GM19239 (cell line): Measurements from ENCODE around the gene GNS.
"Not testable (repeated sequence)": the region's sequence is repeated elsewhere in the genome, so short reads cannot be mapped to it uniquely, and the experiment has no call there.

Source experiments
- DNase-seq: peaks from one replicate; pipeline ENCODE4 v3.0.0; 2011; ENCODE audit warnings: low spot score; ENCODE audit not compliant: insufficient read length
- FAIRE-seq: peaks from 2 replicates; lab custom pipeline; 2011; peaks lifted over from hg19 to GRCh38; lab: Jason Lieb, UNC

GNS gene

GRCh38 chr12:64780531-64781279, 21.5 kb upstream of the GNS start:
- FAIRE-seq, result no peak
- DNase-seq, result peak; percentile 14

DNA sequence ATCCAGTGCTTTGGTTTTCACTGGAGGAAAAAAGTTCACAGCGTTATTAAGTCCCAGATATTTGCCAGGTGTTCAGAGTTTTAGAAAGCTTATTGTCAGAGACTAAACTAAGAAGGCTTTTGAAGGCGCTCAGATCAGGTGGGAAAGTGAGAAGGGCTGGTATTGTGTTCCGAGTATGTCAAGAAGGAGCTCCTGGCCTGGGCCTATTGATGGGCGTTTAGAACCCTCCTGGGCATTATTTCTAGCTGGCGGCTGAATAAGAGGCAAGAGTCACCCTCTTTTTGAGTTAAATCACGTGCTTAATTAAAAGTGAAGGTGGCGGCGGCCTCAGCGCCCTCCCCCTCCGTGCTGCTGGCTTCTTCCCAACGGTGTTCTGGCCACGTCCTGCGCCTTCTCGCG, 20.9 kb upstream of the GNS start:
- no peak for DNase-seq
- FAIRE-seq, result peak; percentile 63

DNA sequence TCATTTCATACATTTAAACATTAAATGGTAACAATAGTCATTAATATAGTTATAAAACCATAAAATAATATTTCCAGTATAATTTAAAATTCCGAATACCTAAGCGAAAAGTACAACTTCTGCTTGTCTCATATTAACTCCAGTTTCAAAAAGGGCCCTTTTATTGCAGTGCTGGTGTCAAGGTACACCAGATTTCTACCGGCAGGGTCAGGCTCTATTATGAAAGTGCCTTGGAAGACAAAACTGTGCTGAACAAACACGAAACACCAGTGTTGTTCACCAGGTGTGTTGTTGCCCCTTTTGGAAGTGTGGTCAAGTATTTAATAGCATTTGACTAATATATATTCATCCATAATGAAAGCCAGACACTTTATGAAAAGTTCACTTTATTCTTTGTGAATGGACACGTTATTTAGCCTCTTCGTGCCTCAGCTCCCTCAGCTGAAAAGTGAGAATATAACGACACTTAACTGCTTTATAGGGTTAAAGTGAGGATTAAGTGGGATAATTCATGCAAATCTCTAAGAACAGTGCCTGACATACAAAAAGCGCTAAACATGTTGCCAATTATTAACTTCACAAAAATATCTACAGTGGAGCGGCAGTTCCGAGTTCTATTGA, 20.3 kb upstream of the GNS start:
- FAIRE-seq (no peak), DNase-seq (no peak)

DNA sequence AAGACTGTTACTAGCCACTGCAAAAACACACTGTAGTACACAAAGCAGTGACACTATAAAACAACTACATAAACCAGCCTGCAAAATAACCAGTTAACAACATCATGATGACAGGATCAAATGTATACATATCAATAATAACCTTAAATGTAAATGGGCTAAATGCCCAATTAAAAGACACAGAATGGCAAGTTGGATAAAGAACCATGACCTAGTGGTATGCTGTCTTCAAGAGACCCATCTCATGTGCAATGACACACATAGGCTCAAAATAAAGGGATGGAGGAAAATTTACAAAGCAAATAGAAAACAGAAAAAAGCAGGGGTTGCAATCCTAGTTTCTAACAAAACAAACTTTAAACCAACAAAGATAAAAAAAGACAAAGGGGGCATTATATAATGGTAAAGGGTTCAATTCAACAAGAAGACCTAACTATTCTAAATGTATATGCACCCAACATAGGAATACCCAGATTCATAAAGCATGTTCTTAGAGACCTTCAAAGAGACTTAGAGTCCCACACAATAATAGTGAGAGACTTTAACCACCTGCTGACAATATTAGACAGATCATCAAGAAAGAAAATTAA, 16.0 kb upstream of the GNS start:
- FAIRE-seq, DNase-seq: not testable (repeated sequence)

DNA sequence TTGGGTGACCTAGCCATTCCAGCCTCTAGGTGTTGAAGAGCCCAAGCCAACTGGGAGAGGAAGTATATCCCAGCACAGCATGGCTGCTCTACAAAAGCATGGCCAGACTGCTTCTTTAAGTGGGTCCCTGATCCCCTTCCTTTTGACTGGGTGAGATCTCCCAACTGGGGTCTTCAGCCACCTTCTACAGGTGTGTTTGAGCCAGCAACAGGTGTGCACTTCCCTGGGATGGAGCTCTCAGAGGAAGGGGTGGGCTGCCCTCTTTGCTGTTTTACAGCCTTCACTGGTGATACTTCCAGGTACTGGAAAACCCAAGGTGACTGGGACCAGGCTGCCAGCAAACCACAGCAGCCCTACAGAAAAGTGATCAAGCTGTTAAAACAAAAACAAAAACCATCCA, 14.2 kb upstream of the GNS start:
- FAIRE-seq, result no peak
- no peak for DNase-seq

GRCh38 chr12:64767495-64767894, 8.3 kb upstream of the GNS start:
- no peak for FAIRE-seq

DNA sequence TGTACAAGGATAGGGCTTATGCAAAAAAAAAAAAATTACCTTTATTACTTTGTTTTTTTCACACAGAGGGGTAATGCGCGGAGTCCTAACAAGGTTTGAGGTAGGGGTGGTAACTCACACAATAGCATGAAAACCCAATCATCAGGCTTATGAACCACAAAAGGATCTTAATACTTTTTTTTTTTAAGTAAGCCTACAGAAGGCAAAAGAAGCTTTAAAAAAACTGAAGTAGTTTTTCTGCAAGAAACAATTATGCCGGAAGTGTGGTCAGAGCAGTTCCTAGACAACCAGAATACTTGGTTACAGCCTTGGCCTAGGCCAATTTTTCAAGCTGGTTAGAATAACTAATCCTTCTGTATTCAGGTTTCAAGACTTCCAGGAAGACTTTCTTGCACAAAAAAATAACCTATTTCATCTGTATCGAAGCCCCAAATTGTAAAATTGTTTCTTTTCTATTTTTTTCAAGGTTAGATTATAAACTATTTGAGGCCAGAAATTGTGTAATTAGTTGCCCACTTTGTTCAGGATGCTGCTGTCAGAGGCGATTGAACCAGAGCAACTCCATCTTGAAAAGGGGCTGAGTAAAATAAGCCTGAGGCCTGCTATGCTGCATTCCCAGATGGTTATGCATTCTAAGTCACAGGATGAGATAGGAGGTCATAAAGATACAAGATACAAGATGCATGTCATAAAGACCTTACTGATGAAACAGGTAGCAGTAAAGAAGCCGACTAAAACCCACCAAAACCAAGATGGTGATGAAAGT, 1.8 kb upstream of the GNS start:
- FAIRE-seq (no peak), DNase-seq (no peak)

More at GRCh38 chr12:64767495-64767894, 8.3 kb upstream of the GNS start:
- no peak for DNase-seq

DNA sequence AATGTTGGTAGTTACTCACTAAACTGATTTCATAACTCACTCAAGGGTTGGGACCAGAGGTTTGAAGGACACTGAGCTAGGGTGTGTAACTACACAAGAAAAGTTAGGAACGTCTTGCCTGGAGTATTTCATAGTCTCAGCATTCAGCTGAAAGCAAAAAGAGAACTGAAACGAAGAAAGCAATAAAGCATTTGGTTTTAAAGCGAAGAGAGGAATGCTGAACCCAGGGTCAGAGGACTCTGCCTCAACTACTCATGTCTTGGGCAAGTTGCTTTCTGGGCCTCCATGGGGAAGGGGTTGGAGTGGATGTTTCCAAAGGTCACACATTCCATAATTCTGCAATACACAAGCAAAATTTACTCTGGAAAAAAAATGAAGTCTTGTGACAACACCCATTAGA, 1.4 kb downstream of the GNS start:
- no peak for FAIRE-seq
- DNase-seq, result no peak

GRCh38 chr12:64756376-64756775, 2.8 kb downstream of the GNS start:
- no peak for FAIRE-seq
- DNase-seq, result no peak

GRCh38 chr12:64753427-64753826, 5.8 kb downstream of the GNS start:
- no peak for FAIRE-seq
- DNase-seq, result no peak

DNA sequence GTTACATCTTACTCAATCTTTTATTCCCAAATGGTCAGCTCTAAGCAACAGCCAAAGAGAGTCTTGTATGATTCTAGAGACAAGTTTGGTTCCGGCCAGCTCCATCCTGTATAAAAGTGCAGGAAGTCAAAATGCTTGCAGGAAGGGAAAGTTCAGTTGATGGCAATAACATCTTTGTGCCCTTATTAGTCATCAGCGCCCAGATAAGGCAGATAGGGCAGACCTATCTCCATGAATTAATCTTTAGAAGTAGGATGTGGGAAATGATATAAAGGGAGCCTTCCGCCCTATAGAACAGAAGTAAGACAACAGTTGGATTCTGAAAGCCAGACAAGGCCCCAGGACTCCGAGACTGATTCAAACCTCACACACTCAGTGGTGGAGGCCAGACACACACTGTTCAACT, 6.4 kb downstream of the GNS start:
- no peak for DNase-seq
- no peak for FAIRE-seq

DNA sequence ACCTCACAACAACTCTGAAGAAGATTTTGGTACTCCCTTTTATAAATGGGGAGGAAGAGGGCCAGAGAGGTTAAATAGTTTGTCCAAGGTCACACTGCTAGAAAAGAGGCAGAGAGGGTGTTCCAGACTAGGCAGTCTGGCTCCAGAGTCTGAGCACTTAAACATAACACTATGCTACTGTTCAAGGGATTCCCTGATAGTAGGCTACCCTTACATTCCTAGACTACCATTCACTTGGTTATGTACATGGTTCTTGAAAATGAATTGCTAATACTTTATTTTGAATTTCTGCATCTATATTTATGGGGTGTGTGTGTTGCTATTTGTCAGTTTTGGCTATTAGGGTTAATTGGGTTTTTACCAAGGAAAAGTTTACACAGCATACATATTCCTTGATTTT, 7.2 kb downstream of the GNS start:
- no peak for DNase-seq

DNA sequence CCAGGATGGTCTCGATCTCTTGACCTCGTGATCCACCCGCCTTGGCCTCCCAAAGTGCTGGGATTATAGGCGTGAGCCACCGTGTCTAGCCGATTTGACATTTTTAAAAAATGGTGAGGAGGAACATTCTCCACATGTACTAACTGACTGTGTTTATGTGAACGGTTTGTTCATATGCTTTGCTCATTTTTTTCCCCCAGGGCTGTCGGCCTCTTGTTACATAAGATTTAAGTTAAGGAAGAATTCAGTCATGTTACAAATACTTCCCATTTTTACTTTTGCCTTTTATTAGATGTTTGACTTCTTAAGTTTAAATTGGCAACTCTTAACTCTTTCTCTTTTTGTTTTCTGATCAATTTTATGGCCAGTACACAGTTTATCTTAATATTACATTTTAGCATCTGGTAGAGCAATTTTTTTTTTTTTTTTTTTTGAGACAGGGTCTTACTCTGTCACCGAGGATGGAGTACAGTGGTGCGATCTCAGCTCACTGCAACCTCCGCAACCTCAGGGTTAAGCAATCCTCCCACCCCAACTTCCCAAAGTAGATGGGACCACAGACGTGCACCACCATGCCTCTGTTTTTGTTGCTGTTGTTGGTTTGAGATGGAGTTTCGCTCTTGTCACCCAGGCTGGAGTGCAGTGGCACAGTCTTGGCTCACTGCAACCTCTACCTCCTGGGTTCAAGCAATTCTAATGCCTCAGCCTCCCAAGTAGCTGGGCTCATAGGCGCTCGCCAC, 9.6 kb downstream of the GNS start:
- DNase-seq, result no peak
- FAIRE-seq, result no peak

More for the DNA sequence above, 7.2 kb downstream of the GNS start:
- no peak for FAIRE-seq

- FAIRE-seq (no peak), DNase-seq (no peak)
Measured at GRCh38 chr12:64747695-64748094, 11.5 kb downstream of the GNS start.

- FAIRE-seq (no peak), DNase-seq (no peak)
Measured at GRCh38 chr12:64746663-64747062, 12.5 kb downstream of the GNS start.

- DNase-seq (no peak), FAIRE-seq (no peak)
Measured at GRCh38 chr12:64745980-64746379, 13.2 kb downstream of the GNS start.

- FAIRE-seq (no peak), DNase-seq (no peak)
Measured at GRCh38 chr12:64745259-64745807, 13.9 kb downstream of the GNS start.

DNA sequence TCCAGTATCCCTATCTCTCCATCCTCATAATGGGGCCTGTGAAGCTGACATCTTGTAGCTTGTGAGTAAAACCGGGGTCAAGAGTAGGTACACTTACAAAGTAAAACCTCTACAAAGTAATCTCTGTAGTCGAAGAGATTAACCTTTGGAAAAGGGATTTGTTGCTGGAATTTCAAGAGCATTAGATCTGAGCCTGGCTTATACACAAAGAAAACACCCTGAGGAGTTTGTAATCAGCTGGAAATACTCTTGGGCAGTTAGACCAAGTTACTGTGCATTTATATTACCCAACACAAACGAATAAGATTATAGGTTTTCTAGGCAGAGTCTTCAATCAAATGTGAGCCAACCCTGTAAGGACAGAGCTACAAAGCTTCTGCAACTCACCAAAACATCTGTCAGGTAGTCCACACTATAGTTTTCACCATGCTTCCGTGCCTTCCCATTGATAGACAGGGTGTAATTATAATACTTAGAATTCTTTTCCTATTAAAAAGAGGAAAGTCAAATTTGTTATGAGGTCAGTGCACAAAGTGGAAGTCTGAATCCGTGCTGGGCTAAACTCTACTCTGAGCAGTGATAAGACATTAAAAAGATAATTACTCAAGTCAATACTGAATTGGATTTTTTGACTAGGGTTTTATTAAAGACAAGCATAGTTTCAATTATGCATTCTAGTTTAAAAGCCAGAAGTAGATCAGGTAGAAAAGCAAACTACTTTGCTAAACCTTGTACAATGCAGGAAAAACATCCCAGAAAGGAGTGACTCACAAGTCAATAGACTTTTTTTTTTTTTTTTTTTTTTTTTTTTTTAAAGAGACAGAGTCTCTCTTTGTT, 14.6 kb downstream of the GNS start:
- FAIRE-seq (no peak), DNase-seq (no peak)

DNA sequence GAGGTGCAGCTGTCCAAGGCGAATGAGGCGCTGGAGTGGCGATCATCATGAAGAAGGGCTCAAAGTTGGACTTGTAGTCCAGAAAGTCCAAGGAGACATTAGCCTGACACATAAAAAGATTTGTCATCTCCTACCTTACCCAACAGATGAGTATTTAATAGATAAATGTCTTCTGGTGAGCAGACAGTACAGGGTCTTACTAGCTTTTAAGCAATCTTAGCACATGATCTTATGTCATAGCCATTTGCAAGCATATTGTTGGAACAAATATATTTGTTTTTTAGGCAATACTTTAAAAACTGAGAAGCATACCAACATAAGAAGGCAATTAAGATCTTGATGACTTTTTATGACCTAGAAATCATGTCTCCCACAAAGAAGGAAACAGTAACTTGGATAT, 16.0 kb downstream of the GNS start:
- no peak for FAIRE-seq
- no peak for DNase-seq
